Lower leg skin (tissue), 3 donors: Measurements from ENCODE around the gene GRAP2.

Source experiments
- POLR2A ChIP-seq, 2 donors: fragments of 450-650 bp; IDR thresholded peaks; one replicate each; pipeline ENCODE4 v1.6.1; 2016 to 2017; ENCODE audit warnings: antibody characterized with exemption in 2 of 2, mild to moderate bottlenecking in 1 of 2, moderate library complexity in 1 of 2
- TF ChIP-seq, protein P1 (sequence below), 3 donors: fragments of 450-650 bp; IDR thresholded peaks; one replicate each; pipeline ENCODE4 v1.5.1; 2016; ENCODE audit warnings: antibody characterized with exemption in 3 of 3, mild to moderate bottlenecking in 3 of 3, moderate library complexity in 2 of 3

DNA sequence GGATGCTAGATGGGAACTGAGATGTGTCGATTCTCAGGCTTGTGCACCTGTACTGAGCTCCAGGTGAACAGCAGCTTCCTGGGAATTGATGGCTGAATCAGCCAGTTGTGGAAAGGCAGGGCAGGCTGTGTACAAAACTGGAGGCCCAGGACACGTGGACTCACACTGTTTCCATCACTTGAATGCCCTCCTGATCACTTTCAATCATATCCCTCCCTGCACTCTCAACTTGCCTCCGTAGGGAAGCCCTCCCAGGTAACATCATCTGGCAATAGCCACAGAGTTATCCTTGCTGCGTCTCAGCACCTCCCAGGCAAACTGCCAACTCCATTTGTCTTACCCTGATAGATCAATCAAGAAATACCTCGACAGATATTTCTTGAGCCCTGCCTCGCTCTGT is 104.0 kb downstream of the GRAP2 start:
- TF ChIP-seq POLR2A (IDR thresholded peaks at IDR 0.05), result no peak
- TF ChIP-seq, protein P1, sequence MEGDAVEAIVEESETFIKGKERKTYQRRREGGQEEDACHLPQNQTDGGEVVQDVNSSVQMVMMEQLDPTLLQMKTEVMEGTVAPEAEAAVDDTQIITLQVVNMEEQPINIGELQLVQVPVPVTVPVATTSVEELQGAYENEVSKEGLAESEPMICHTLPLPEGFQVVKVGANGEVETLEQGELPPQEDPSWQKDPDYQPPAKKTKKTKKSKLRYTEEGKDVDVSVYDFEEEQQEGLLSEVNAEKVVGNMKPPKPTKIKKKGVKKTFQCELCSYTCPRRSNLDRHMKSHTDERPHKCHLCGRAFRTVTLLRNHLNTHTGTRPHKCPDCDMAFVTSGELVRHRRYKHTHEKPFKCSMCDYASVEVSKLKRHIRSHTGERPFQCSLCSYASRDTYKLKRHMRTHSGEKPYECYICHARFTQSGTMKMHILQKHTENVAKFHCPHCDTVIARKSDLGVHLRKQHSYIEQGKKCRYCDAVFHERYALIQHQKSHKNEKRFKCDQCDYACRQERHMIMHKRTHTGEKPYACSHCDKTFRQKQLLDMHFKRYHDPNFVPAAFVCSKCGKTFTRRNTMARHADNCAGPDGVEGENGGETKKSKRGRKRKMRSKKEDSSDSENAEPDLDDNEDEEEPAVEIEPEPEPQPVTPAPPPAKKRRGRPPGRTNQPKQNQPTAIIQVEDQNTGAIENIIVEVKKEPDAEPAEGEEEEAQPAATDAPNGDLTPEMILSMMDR (IDR thresholded peaks at IDR 0.05), result no peak
